ENCODE results near the gene FBXL19. TPM values are rescaled to one million over a fixed set of nuclear protein-coding genes. Genes with fewer than 3 reads are reported as not detected.
A peak's percentile ranks its signal among the peaks of the same experiment; 100 is the strongest.

Gene FBXL19
- total and polyA plus RNA-seq, 2 of the 13 experiments (the other 11 are each of a cell fraction or from before 2014, with no cell fraction given) = 6.0 to 13.7 TPM

DNA sequence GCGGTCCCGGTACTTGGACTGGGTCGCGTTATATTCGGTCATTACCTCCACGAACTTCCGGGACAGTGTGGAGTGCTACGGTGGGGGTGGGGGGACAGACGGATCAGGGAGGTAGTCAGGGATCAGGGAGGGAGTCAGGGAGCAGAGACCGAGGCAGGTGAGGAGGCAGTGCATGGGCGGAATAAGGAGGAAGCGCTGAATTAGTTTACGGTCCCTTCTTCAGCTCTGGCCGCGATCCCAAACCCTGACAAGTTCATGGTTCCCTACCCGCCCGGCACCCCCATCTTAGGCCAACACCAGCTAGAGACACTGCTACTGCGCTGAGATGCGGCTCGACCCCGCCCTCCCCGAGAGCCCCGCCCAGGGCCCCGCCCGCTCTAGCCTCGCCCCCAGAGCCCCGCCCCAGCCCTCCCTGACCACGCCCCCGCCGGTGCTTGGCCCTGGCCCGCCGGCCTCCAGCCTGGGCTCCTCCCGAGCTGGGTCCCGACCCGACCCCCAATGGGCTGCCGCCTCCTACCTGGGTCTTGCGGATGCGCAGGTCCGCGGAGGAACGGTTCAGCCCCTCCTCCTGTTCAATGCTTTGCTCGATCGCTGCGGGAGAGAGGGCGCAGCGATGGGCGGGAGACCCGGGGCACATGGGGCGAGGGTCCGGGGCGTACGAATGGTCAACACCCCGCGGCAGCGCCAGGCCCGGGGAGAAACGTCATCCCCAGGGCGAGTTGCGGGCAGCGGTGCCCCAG lies 73.8 kb downstream of the FBXL19 start (continued):
- TF ChIP-seq, protein P1, sequence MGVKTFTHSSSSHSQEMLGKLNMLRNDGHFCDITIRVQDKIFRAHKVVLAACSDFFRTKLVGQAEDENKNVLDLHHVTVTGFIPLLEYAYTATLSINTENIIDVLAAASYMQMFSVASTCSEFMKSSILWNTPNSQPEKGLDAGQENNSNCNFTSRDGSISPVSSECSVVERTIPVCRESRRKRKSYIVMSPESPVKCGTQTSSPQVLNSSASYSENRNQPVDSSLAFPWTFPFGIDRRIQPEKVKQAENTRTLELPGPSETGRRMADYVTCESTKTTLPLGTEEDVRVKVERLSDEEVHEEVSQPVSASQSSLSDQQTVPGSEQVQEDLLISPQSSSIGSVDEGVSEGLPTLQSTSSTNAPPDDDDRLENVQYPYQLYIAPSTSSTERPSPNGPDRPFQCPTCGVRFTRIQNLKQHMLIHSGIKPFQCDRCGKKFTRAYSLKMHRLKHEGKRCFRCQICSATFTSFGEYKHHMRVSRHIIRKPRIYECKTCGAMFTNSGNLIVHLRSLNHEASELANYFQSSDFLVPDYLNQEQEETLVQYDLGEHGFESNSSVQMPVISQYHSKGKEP (CRISPR knock-in tag; IDR thresholded peaks at IDR 0.05) = 0 out of 2 replicates have a peak, but pooled peaks have one; percentile 54
- 0 out of 2 replicates have a peak, but pooled peaks have one; percentile 17 for TF ChIP-seq SRF (IDR thresholded peaks at IDR 0.05; ENCODE audit: low read depth, low read length)
- TF ChIP-seq SRY (CRISPR knock-in tag; IDR thresholded peaks at IDR 0.05) = peak; percentile 62; the same call in 1 of the 2 replicates
- 0 out of 2 replicates have a peak, but pooled peaks have one; percentile 48 for TF ChIP-seq RAD21 (CRISPR knock-in tag; IDR thresholded peaks at IDR 0.05)
- no peak for TF ChIP-seq NR1H2 (CRISPR knock-in tag; IDR thresholded peaks at IDR 0.05; ENCODE audit: borderline replicate concordance, low read depth)
- peak; percentile 62; the same call in 1 of the 2 replicates for TF ChIP-seq ZNF777 (CRISPR knock-in tag; IDR thresholded peaks at IDR 0.05)
- peak; percentile 53; the same call in 1 of the 2 replicates for TF ChIP-seq SP5 (CRISPR knock-in tag; IDR thresholded peaks at IDR 0.05; ENCODE audit: borderline replicate concordance, low read depth)
- TF ChIP-seq ETV6 (CRISPR knock-in tag; conservative IDR thresholded peaks at IDR 0.05) = peak; percentile 43; the same call in 1 of the 2 replicates
- peak; percentile 80 for TF ChIP-seq NCOA1 (CRISPR knock-in tag; IDR thresholded peaks at IDR 0.05)
- peak; percentile 60 for TF ChIP-seq ZFY (CRISPR knock-in tag; IDR thresholded peaks at IDR 0.05)
- TF ChIP-seq, protein P2, sequence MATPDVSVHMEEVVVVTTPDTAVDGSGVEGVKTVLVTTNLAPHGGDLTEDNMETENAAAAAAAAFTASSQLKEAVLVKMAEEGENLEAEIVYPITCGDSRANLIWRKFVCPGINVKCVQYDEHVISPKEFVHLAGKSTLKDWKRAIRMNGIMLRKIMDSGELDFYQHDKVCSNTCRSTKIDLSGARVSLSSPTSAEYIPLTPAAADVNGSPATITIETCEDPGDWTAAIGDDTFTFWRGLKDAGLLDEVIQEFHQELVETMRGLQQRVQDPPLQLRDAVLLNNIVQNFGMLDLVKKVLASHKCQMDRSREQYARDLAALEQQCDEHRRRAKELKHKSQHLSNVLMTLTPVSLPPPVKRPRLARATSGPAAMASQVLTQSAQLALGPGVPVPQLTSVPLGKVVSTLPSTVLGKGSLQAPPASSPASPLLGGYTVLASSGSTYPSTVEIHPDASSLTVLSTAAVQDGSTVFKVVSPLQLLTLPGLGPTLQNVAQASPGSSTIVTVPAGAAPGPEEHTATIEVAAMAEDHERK (CRISPR knock-in tag; IDR thresholded peaks at IDR 0.05; ENCODE audit: low read depth) = no peak
- TF ChIP-seq ZNF446 (CRISPR knock-in tag; IDR thresholded peaks at IDR 0.05) = no peak
- peak; percentile 71; the same call in 1 of the 2 replicates for TF ChIP-seq ZC3H4 (CRISPR knock-in tag; IDR thresholded peaks at IDR 0.05; ENCODE audit: borderline replicate concordance)
- no peak; the same call in 1 of the 2 replicates for TF ChIP-seq TGIF2 (CRISPR knock-in tag; IDR thresholded peaks at IDR 0.05)
- peak; percentile 96 for TF ChIP-seq RBFOX2 (IDR thresholded peaks at IDR 0.05; ENCODE audit: low read depth, low read length)
- no peak; the same call in 1 of the 2 replicates for TF ChIP-seq SIX4 (CRISPR knock-in tag; IDR thresholded peaks at IDR 0.05)
- TF ChIP-seq, protein P3, sequence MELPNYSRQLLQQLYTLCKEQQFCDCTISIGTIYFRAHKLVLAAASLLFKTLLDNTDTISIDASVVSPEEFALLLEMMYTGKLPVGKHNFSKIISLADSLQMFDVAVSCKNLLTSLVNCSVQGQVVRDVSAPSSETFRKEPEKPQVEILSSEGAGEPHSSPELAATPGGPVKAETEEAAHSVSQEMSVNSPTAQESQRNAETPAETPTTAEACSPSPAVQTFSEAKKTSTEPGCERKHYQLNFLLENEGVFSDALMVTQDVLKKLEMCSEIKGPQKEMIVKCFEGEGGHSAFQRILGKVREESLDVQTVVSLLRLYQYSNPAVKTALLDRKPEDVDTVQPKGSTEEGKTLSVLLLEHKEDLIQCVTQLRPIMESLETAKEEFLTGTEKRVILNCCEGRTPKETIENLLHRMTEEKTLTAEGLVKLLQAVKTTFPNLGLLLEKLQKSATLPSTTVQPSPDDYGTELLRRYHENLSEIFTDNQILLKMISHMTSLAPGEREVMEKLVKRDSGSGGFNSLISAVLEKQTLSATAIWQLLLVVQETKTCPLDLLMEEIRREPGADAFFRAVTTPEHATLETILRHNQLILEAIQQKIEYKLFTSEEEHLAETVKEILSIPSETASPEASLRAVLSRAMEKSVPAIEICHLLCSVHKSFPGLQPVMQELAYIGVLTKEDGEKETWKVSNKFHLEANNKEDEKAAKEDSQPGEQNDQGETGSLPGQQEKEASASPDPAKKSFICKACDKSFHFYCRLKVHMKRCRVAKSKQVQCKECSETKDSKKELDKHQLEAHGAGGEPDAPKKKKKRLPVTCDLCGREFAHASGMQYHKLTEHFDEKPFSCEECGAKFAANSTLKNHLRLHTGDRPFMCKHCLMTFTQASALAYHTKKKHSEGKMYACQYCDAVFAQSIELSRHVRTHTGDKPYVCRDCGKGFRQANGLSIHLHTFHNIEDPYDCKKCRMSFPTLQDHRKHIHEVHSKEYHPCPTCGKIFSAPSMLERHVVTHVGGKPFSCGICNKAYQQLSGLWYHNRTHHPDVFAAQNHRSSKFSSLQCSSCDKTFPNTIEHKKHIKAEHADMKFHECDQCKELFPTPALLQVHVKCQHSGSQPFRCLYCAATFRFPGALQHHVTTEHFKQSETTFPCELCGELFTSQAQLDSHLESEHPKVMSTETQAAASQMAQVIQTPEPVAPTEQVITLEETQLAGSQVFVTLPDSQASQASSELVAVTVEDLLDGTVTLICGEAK (IDR thresholded peaks at IDR 0.05) = no peak
- TF ChIP-seq, protein P3 (CRISPR knock-in tag; IDR thresholded peaks at IDR 0.05) = peak; percentile 54
- TF ChIP-seq ZNF720 (CRISPR knock-in tag; IDR thresholded peaks at IDR 0.05) = peak; percentile 65; the same call in 1 of the 2 replicates

Data from HepG2 (cell line).